GM06990 (cell line): ENCODE measurements around the gene PPARG.

Source experiments
- DNase-seq: peaks from one replicate; pipeline ENCODE4 v3.0.0-alpha.2; 2011; ENCODE audit not compliant: insufficient read length; ENCODE audit errors: extremely low read depth
- H3K27me3 ChIP-seq: replicated peaks from 2 replicates; pipeline ENCODE4 v1.6.0; 2011; ENCODE audit warnings: low read length; ENCODE audit not compliant: control insufficient read depth, insufficient read depth
- H3K36me3 ChIP-seq: 2 replicates; pipeline ENCODE4 v1.5.1; 2011; ENCODE audit warnings: low read length; ENCODE audit not compliant: control insufficient read depth, insufficient read depth
- H3K4me3 ChIP-seq: replicated peaks from 2 replicates; pipeline ENCODE4 v1.5.1; 2011; ENCODE audit warnings: low read depth, mild to moderate bottlenecking, control low read depth, low read length
- TF ChIP-seq, protein P1 (sequence below): IDR thresholded peaks from 2 replicates; pipeline ENCODE4 v1.5.1; 2011; ENCODE audit warnings: low read length, control low read depth, mild to moderate bottlenecking, inconsistent platforms; ENCODE audit not compliant: insufficient read depth, poor library complexity, severe bottlenecking

The PPARG gene

DNA sequence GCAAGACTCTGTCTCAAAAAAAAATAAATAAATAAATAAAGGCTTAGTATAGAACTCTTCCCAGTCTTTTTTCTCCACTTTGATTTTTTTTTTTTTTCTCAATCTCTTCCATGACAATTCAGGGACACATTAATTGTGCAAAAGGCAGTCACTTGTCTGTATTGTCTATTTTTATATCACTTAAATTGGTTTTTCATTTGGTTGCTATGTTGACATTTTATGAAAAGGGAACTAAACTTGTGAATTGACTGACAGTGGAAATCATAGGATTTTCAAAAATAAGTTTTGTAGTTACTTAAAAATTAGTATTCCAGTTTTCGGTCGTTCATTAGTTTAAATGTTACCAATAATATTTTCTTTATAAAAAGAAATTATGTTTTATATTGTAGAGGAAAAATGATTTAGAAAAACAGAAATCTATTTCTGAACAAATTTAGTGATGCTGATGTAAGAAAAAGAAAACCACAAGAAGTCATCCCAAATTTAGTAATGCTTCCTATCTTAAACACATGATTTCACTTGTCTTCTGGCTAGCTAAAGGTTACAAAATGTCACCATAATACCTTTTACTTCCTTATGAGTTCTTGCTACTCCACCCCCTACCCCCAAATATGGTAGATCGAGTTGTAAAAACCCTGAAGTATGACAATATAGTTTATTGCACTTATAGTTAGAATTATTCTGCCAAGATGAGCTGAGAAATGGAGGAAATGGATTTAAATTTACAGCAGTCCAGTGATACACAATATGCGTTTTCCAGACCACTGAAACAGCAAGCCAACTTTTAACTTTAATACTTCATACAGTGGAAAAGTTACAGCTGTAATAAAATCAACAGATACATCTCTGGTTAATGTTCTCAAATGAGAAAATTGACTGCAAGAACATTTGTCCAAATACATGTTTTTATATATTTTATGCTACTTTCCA lies 37.0 kb downstream of the PPARG start:
- Histone ChIP-seq H3K4me3 (no peak overlapping the region), H3K36me3 (no peaks in the 10 kb centered on the region), H3K27me3 (no peaks in the 10 kb centered on the region)
- DNase-seq: no peak
- TF ChIP-seq, protein P1, sequence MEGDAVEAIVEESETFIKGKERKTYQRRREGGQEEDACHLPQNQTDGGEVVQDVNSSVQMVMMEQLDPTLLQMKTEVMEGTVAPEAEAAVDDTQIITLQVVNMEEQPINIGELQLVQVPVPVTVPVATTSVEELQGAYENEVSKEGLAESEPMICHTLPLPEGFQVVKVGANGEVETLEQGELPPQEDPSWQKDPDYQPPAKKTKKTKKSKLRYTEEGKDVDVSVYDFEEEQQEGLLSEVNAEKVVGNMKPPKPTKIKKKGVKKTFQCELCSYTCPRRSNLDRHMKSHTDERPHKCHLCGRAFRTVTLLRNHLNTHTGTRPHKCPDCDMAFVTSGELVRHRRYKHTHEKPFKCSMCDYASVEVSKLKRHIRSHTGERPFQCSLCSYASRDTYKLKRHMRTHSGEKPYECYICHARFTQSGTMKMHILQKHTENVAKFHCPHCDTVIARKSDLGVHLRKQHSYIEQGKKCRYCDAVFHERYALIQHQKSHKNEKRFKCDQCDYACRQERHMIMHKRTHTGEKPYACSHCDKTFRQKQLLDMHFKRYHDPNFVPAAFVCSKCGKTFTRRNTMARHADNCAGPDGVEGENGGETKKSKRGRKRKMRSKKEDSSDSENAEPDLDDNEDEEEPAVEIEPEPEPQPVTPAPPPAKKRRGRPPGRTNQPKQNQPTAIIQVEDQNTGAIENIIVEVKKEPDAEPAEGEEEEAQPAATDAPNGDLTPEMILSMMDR: no peak

DNA sequence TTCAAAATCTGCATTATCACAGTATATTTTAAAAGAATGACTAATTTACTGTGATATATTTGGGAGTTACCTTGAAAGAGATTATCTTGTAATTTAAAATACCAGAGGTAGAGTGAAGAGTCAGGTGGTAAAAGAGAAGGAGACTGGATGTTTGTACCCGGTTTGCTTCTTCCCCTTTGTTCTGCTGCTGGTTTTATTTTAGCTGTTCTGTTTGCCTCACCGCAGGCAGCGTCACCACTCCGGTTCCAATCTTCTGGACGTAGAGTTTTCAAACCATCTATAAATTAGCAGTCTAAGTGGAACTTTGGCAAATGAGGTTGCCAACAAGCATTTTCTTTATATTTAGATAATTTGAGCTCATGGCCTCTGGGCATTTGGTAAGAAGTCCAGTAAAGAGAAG lies 38.2 kb downstream of the PPARG start:
- Histone ChIP-seq H3K27me3 (no peaks in the 10 kb centered on the region), H3K4me3 (no peak overlapping the region), H3K36me3 (no peaks in the 10 kb centered on the region)
- TF ChIP-seq, protein P1: no peak
- DNase-seq: no peak

DNA sequence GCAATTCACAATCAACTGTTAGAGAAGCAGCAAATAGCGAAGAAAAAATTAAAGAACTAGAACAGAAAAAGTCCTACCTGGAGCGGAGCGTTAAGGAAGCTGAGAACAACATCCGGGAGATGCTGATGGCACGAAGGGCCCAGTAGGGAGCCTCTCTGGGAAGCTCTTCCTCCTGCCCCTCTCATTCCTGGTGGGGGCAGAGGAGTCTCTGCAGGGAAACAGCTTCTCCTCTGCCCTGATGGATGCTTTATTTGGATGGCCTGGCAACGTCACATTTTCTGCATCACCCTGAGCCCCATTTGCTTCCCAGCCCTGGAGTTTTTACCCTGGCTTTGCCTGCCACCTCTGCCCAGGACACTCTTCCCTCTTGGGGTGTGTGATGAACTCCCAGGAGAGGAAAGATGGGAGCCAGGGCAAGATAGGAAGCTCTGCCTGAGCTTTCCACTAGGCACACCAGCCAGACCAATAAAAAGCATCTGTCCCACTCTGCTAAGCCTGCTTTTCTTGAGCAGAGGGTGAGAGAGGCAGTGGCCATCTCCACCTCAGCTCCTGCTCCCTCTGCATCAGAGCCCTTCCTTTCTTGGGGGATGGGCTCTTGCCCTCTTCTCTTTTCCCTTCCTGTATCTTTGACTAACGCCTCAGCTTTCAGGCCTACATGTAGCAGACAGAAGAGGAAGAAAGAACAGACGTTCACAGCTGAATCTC lies 39.4 kb downstream of the PPARG start:
- DNase-seq: no peak
- TF ChIP-seq, protein P1: no peak
- H3K27me3 ChIP-seq: no peaks in the 10 kb centered on the region
- H3K4me3 ChIP-seq: no peak overlapping the region
- no peaks in the 10 kb centered on the region for H3K36me3 ChIP-seq

DNA sequence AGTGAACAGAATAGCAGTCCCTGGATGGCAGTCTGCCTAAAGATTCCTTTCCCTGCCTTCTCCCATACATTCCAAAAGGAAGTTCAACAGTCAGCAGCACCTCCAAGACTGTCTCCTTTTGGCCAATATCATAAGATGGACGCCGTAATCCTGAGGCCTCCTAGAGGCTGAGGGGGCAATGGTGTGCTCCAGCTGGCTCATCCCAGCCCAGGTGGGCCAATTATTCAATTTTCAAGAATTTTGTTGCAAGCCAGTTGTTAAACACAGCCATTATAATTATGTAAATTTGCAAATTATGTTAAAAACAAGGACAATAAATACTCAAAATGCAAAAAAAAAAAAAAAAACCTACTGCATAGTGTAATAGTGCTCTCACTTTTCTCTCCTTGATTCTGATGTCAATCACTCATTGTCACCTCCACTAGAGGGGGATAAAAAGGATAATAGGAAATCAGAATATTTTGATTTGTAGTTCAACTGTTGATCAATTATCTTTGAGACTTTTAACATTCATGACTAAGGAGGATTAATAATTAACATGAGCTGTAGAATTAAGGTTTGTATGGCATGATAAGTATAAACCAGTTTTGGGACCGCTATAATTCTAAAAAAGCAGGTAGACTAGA lies 40.1 kb downstream of the PPARG start:
- H3K36me3 ChIP-seq: no peaks in the 10 kb centered on the region
- H3K4me3 ChIP-seq: no peak overlapping the region
- DNase-seq: no peak
- no peaks in the 10 kb centered on the region for H3K27me3 ChIP-seq
- TF ChIP-seq, protein P1: no peak

DNA sequence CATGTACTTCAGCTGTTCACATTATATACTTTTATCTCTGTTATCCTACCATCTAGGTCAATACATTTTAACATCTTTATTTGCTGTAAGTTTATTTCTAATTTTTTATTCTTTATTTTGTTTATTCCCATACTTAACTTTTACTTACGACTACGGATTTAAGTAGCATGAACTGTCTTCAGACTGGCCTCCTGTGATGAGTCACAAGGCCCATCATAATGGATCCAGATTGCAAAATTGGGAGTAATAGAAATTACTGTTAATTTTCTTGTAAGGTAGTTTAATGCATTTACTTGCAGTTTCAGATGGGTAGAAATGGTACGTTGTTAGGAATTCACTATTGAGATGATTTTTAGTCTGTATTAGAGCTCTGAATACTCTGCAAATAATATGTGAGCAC lies 45.9 kb downstream of the PPARG start:
- H3K27me3 ChIP-seq: no peaks in the 10 kb centered on the region
- H3K36me3 ChIP-seq: no peaks in the 10 kb centered on the region
- DNase-seq: no peak
- no peak overlapping the region for H3K4me3 ChIP-seq
- TF ChIP-seq, protein P1: no peak
